ENCODE measurements around the gene MCM9. TPM values are rescaled to one million over a fixed set of nuclear protein-coding genes. Genes with fewer than 3 reads are reported as not detected.

MCM9 gene
- total and polyA plus RNA-seq, 8 donors = 5.0 to 14.4 (median 7.7) TPM

DNA sequence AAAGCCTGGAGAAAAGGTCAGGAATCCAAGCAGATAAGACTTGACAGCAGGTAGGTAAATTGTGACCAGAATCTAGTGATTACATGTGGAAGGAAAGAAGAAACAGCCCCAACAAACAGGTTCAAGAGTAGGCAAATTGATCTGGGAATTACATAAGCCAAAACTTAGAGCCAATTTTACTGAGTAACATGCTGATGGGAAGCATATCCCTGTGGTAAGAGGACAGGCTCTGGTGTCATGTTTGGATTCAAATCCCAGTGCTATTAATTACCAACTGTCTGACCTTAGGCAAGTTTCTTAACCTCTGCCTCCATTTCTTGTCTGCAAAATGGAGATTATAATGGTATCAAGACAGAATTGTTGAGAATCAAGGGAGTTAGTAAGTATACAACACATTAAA is 20.4 kb downstream of the MCM9 start:
- Histone ChIP-seq H3K4me1 (no peaks in the 10 kb centered on the region), H3K36me3 (peaks cover 0 to 25% (median 5%) of the 10 kb centered on the region in 3 donors), H3K27ac (no peak overlapping the region), H3K4me3 (no peak overlapping the region), H3K27me3 (no peaks in the 10 kb centered on the region), H3K9me3 (no peaks in the 10 kb centered on the region)
- TF ChIP-seq, protein P1, sequence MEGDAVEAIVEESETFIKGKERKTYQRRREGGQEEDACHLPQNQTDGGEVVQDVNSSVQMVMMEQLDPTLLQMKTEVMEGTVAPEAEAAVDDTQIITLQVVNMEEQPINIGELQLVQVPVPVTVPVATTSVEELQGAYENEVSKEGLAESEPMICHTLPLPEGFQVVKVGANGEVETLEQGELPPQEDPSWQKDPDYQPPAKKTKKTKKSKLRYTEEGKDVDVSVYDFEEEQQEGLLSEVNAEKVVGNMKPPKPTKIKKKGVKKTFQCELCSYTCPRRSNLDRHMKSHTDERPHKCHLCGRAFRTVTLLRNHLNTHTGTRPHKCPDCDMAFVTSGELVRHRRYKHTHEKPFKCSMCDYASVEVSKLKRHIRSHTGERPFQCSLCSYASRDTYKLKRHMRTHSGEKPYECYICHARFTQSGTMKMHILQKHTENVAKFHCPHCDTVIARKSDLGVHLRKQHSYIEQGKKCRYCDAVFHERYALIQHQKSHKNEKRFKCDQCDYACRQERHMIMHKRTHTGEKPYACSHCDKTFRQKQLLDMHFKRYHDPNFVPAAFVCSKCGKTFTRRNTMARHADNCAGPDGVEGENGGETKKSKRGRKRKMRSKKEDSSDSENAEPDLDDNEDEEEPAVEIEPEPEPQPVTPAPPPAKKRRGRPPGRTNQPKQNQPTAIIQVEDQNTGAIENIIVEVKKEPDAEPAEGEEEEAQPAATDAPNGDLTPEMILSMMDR (IDR thresholded peaks at IDR 0.05) = no peak
- FAIRE-seq (no peak), DNase-seq (no peak), ATAC-seq (no peak)
- intact Hi-C loops (cut with DNase I) = no loop called here

DNA sequence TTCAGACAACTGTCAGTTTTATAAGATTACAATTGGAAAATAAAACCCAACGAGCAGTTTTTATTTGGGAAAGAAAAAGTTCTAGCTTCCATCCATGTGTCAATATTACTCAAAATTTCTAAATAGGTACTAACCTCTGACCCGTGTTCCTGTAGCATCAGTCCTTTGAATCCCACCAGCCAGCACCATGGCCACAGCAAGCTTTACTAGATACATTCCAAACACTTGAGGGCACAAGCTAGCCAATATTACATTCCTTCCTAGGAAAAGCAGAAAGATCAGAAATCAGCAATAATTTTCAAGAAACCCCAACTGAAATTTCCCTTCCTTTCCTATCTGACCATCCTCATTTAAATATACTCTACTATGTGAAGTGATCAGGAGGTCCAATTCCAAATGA is 21.8 kb downstream of the MCM9 start:
- H3K4me3 ChIP-seq = no peak overlapping the region
- 74 to 81% methylated on average over 2 of the region's 2 CpGs for WGBS, 2 donors
- FAIRE-seq (no peak), ATAC-seq (no peak), DNase-seq (no peak)
- H3K27ac ChIP-seq = no peak overlapping the region
- TF ChIP-seq, protein P1 (IDR thresholded peaks at IDR 0.05) = no peak
- H3K4me1 ChIP-seq = no peaks in the 10 kb centered on the region
- H3K36me3 ChIP-seq = peaks cover 0 to 35% (median 5%) of the 10 kb centered on the region in 3 donors
- H3K27me3 ChIP-seq = no peaks in the 10 kb centered on the region
- no peaks in the 10 kb centered on the region for H3K9me3 ChIP-seq
- intact Hi-C loops (cut with DNase I) = no loop called here

DNA sequence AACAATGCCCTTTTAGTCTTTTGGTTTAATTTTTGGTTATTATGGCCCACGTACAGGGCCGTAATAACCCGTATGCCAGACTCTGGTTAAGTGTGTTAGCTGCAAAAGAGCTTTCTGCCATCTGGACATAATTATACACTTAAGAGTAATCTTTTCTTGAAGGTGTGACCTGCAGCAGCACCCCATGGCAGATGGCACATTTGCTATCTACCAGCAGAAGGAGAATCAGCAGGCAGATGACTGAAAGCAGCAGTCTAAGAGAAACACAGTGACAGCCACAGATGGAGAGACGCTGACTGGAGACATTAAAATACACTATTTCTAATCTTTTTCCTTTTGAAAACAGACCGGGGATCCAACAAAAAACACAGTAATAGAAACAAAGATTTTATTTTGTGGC is 22.3 kb downstream of the MCM9 start:
- H3K36me3 ChIP-seq = peaks cover 0 to 38% (median 5%) of the 10 kb centered on the region in 3 donors
- DNase-seq = no peak
- H3K27ac ChIP-seq = no peak overlapping the region
- intact Hi-C loops (cut with DNase I) = no loop called here
- H3K9me3 ChIP-seq = no peaks in the 10 kb centered on the region
- H3K4me1 ChIP-seq = no peaks in the 10 kb centered on the region
- WGBS, 2 donors = 90 to 94% methylated on average over 5 of the region's 5 CpGs
- H3K27me3 ChIP-seq = no peaks in the 10 kb centered on the region
- no peak overlapping the region for H3K4me3 ChIP-seq
- peak in 1 of 4 donors; percentile 27 for ATAC-seq
- FAIRE-seq = no peak
- TF ChIP-seq, protein P1 (IDR thresholded peaks at IDR 0.05) = no peak

DNA sequence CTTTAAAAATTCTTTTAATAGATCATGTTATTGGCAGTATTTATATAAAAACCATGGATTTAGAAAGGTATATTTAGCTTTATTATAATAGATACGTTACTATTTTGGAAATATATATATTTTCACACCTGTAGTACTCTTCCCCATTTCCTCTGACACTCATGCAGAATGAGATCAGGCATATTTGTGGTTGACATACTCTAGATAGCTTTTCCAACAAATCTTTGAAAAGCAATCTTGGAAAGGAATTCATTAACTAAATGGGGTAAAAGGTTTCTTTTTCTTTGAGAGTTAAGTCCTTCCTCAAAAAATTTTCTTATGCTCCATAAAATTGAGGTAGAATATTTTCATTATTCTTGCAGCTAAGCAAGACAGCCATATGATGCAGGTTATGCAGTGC is 26.5 kb downstream of the MCM9 start:
- DNase-seq (no peak), FAIRE-seq (no peak), ATAC-seq (no peak)
- no peaks in the 10 kb centered on the region for H3K27me3 ChIP-seq
- peaks cover 0 to 39% (median 8%) of the 10 kb centered on the region in 3 donors for H3K36me3 ChIP-seq
- H3K4me1 ChIP-seq = no peaks in the 10 kb centered on the region
- no peaks in the 10 kb centered on the region for H3K9me3 ChIP-seq
- no peak overlapping the region for H3K27ac ChIP-seq
- WGBS, 2 donors = 66 to 75% methylated on average over 1 of the region's 1 CpG
- no peak overlapping the region for H3K4me3 ChIP-seq
- intact Hi-C loops (cut with DNase I) = no loop called here
- TF ChIP-seq, protein P1 (IDR thresholded peaks at IDR 0.05) = no peak

DNA sequence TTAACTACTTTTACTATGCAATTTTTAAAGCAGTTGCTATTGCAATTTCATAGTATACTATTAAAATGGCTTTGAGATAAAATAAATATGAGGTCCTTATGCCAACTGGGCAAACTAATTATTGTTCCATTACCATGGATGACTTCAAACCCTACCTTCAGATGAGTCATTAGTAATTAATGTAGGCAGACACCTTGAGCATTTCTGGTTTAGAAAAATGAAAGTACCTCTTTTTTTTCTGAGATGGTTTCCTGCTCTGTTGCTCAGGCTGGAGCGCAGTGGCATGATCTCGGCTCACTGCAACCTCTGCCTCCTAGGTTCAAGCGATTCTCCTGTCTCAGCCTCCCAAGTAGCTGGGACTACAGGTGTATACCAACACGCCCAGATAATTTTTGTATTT is 29.1 kb downstream of the MCM9 start:
- FAIRE-seq (no peak), DNase-seq (no peak), ATAC-seq (peak in 1 of 4 donors; percentile 13)
- H3K27ac ChIP-seq = no peak overlapping the region
- TF ChIP-seq, protein P1 (IDR thresholded peaks at IDR 0.05) = no peak
- peaks cover 0 to 4% (median under 1%) of the 10 kb centered on the region in 3 donors for H3K4me1 ChIP-seq
- no peaks in the 10 kb centered on the region for H3K27me3 ChIP-seq
- peaks cover 0 to 33% (median 4%) of the 10 kb centered on the region in 3 donors for H3K36me3 ChIP-seq
- intact Hi-C loops (cut with DNase I) = no loop called here
- 91 to 97% methylated on average over 4 of the region's 4 CpGs for WGBS, 2 donors
- H3K4me3 ChIP-seq = no peak overlapping the region
- H3K9me3 ChIP-seq = no peaks in the 10 kb centered on the region

Data from pancreas (tissue), 10 donors.